AG04450 (cell line): ENCODE results near the gene GSK3A. TPM values are rescaled to one million over a fixed set of nuclear protein-coding genes. Genes with fewer than 3 reads are reported as not detected.
A peak's percentile ranks its signal among the peaks of the same experiment; 100 is the strongest.

Source experiments
- CTCF ChIA-PET: fragments of 300-600, 350-600 bp; formaldehyde crosslinking; extraction: SDS; loops from one replicate; lab custom pipeline; 2022; ENCODE audit warnings: antibody characterized with exemption, inconsistent platforms; lab: Charles Lee
- POLR2A ChIA-PET: fragments of 350-600 bp; formaldehyde crosslinking; extraction: SDS; loops from one replicate; lab custom pipeline; 2021; ENCODE audit warnings: antibody characterized with exemption, inconsistent platforms; lab: Yijun Ruan, JAX
- DNase-seq: peaks from one replicate; pipeline ENCODE4 v3.0.0-alpha.2; 2011; ENCODE audit warnings: low read depth, low spot score
- H3K27ac ChIP-seq: one replicate; pipeline ENCODE4 v1.5.1; 2012; ENCODE audit warnings: low read depth, low read length, control low read depth
- H3K27me3 ChIP-seq: one replicate; pipeline ENCODE4 v1.6.0; 2012; ENCODE audit warnings: low read length; ENCODE audit not compliant: control insufficient read depth, insufficient read depth
- H3K4me3 ChIP-seq: 2 replicates; pipeline ENCODE4 v1.5.1; 2011; ENCODE audit warnings: mild to moderate bottlenecking, low read depth, low read length, control low read depth
- H3K9me3 ChIP-seq: 2 replicates; pipeline ENCODE4 v1.5.1; 2012; ENCODE audit warnings: low read length; ENCODE audit not compliant: control insufficient read depth, insufficient read depth
- CTCF ChIP-seq: IDR thresholded peaks from 2 replicates; pipeline ENCODE4 v1.5.1; 2011; ENCODE audit warnings: low read depth, low read length, control low read depth, inconsistent platforms
- polyA plus RNA-seq: library from polyadenylated mRNA; depleted of rRNA; stranded (reverse); fragments of >200 nt; gene quantifications from 2 replicates; pipeline ENCODE4 v1.2.3, GENCODE V29; 2011

The GSK3A gene
- polyA plus RNA-seq, 1 experiment, result 20.1 TPM

GRCh38 chr19:42284591-42285341 is 42.4 kb upstream of the GSK3A start:
- no peak for TF ChIP-seq CTCF
- no peaks in the 10 kb centered on the region; the same call in 1 of the 2 replicates for H3K9me3 ChIP-seq
- POLR2A ChIA-PET, result interaction anchor here (0.5 kb wide), 1 partner anchor 26 kb away, joined by 3 read pairs; no protein-coding TSS in a partner anchor
- CTCF ChIA-PET, result no interaction called here
- H3K4me3 ChIP-seq, result peak overlapping the region; percentile 76
- H3K27ac ChIP-seq, result peak overlapping the region; percentile 2
- no peak for DNase-seq
- H3K27me3 ChIP-seq, result no peaks in the 10 kb centered on the region

- Histone ChIP-seq H3K4me3 (peak overlapping the region; percentile 52), H3K27ac (no peak overlapping the region), H3K9me3 (no peaks in the 10 kb centered on the region; the same call in 1 of the 2 replicates), H3K27me3 (no peaks in the 10 kb centered on the region)
- CTCF ChIA-PET, result no interaction called here
- POLR2A ChIA-PET, result no interaction called here
- DNase-seq, result peak; percentile 39
- TF ChIP-seq CTCF, result no peak
These were observed 41.7 kb upstream of the GSK3A start for GRCh38 chr19:42284066-42284501.

- TF ChIP-seq CTCF, result no peak
- DNase-seq, result peak; percentile 60
- ChIA-PET POLR2A (interaction anchor here (1.6 to 1.7 kb wide), 2 partner anchors 13 to 36 kb away, joined by 5 to 8 read pairs; no protein-coding TSS in a partner anchor), CTCF (no interaction called here)
- H3K4me3 ChIP-seq, result peak overlapping the region; percentile 52
- no peaks in the 10 kb centered on the region for H3K27me3 ChIP-seq
- H3K27ac ChIP-seq, result no peak overlapping the region
- no peaks in the 10 kb centered on the region; the same call in 1 of the 2 replicates for H3K9me3 ChIP-seq
These were observed 41.0 kb upstream of the GSK3A start for GRCh38 chr19:42283188-42284065.

- DNase-seq, result no peak
These were observed 40.4 kb upstream of the GSK3A start for GRCh38 chr19:42282819-42283187.

More at GRCh38 chr19:42282819-42283187, 40.4 kb upstream of the GSK3A start:
- ChIA-PET POLR2A (interaction anchor here (1.6 to 1.7 kb wide), 2 partner anchors 12 to 36 kb away, joined by 5 to 8 read pairs; no protein-coding TSS in a partner anchor), CTCF (no interaction called here)
- H3K27me3 ChIP-seq, result no peaks in the 10 kb centered on the region
- no peak for TF ChIP-seq CTCF
- H3K4me3 ChIP-seq, result no peak overlapping the region; the same call in 1 of the 2 replicates
- H3K27ac ChIP-seq, result no peak overlapping the region
- H3K9me3 ChIP-seq, result no peaks in the 10 kb centered on the region; the same call in 1 of the 2 replicates
